ENCODE data around the gene FDX1. TPM values are rescaled to one million over a fixed set of nuclear protein-coding genes. Genes with fewer than 3 reads are reported as not detected.

The FDX1 gene
- total RNA-seq, 2 donors from 2014 or later = 12.8 to 21.2 TPM

- 91% methylated on average over 2 of the region's 2 CpGs for WGBS
- DNase-seq (ENCODE audit: low spot score) = no peak
- intact Hi-C loops (cut with DNase I) = no loop called here
- no peak for TF ChIP-seq CTCF (IDR thresholded peaks at IDR 0.05)
- no peak for TF ChIP-seq POLR2A (IDR thresholded peaks at IDR 0.05)
- no peak for TF ChIP-seq POLR2AphosphoS5 (IDR thresholded peaks at IDR 0.05)
- no peaks in the 10 kb centered on the region for H3K27me3 ChIP-seq (replicated peaks; ENCODE audit: insufficient read depth)
- no peaks in the 10 kb centered on the region for H3K9me3 ChIP-seq
- H3K27ac ChIP-seq = no peak overlapping the region
- H3K4me3 ChIP-seq = no peak overlapping the region
- H3K4me1 ChIP-seq (replicated peaks) = no peaks in the 10 kb centered on the region
- H3K36me3 ChIP-seq = no peaks in the 10 kb centered on the region
These were observed 71.7 kb downstream of the FDX1 start for GRCh38 chr11:110501428-110501827.

- H3K4me1 ChIP-seq (replicated peaks) = no peaks in the 10 kb centered on the region
- WGBS = 68% methylated on average over 9 of the region's 9 CpGs
- H3K27me3 ChIP-seq (replicated peaks; ENCODE audit: insufficient read depth) = no peaks in the 10 kb centered on the region
- no peaks in the 10 kb centered on the region for H3K36me3 ChIP-seq
- H3K4me3 ChIP-seq = no peak overlapping the region
- no peak overlapping the region for H3K27ac ChIP-seq
- TF ChIP-seq POLR2A (IDR thresholded peaks at IDR 0.05) (no peak), POLR2AphosphoS5 (IDR thresholded peaks at IDR 0.05) (no peak), CTCF (IDR thresholded peaks at IDR 0.05) (no peak)
- intact Hi-C loops (cut with DNase I) = no loop called here
- no peak for DNase-seq (ENCODE audit: low spot score)
- H3K9me3 ChIP-seq = no peaks in the 10 kb centered on the region
These were observed 76.0 kb downstream of the FDX1 start for GRCh38 chr11:110505528-110506284.

GRCh38 chr11:110507328-110507727, 77.6 kb downstream of the FDX1 start:
- TF ChIP-seq POLR2A (IDR thresholded peaks at IDR 0.05) (no peak), POLR2AphosphoS5 (IDR thresholded peaks at IDR 0.05) (no peak), CTCF (IDR thresholded peaks at IDR 0.05) (no peak)
- Histone ChIP-seq H3K4me3 (no peak overlapping the region), H3K27ac (no peak overlapping the region), H3K27me3 (replicated peaks; ENCODE audit: insufficient read depth) (no peaks in the 10 kb centered on the region), H3K36me3 (no peaks in the 10 kb centered on the region), H3K9me3 (no peaks in the 10 kb centered on the region), H3K4me1 (replicated peaks) (no peaks in the 10 kb centered on the region)
- WGBS = 96% methylated on average over 5 of the region's 5 CpGs
- intact Hi-C loops (cut with DNase I) = no loop called here
- no peak for DNase-seq (ENCODE audit: low spot score)

- Histone ChIP-seq H3K27ac (no peak overlapping the region), H3K4me3 (no peak overlapping the region), H3K36me3 (no peaks in the 10 kb centered on the region), H3K27me3 (replicated peaks; ENCODE audit: insufficient read depth) (no peaks in the 10 kb centered on the region), H3K4me1 (replicated peaks) (no peaks in the 10 kb centered on the region), H3K9me3 (no peaks in the 10 kb centered on the region)
- 94% methylated on average over 1 of the region's 1 CpG for WGBS
- TF ChIP-seq POLR2AphosphoS5 (IDR thresholded peaks at IDR 0.05) (no peak), POLR2A (IDR thresholded peaks at IDR 0.05) (no peak), CTCF (IDR thresholded peaks at IDR 0.05) (no peak)
- no peak for DNase-seq (ENCODE audit: low spot score)
- intact Hi-C loops (cut with DNase I) = no loop called here
These were observed 79.0 kb downstream of the FDX1 start for GRCh38 chr11:110508786-110509185.

- H3K27ac ChIP-seq = no peak overlapping the region
- H3K9me3 ChIP-seq = no peaks in the 10 kb centered on the region
- no peak for DNase-seq (ENCODE audit: low spot score)
- no peak for TF ChIP-seq POLR2A (IDR thresholded peaks at IDR 0.05)
- TF ChIP-seq POLR2AphosphoS5 (IDR thresholded peaks at IDR 0.05) = no peak
- TF ChIP-seq CTCF (IDR thresholded peaks at IDR 0.05) = no peak
- no peaks in the 10 kb centered on the region for H3K27me3 ChIP-seq (replicated peaks; ENCODE audit: insufficient read depth)
- H3K36me3 ChIP-seq = no peaks in the 10 kb centered on the region
- intact Hi-C loops (cut with DNase I) = no loop called here
- H3K4me1 ChIP-seq (replicated peaks) = no peaks in the 10 kb centered on the region
- H3K4me3 ChIP-seq = no peak overlapping the region
These were observed 79.7 kb downstream of the FDX1 start for GRCh38 chr11:110509472-110509871.
